Natural killer cell (primary cell): ENCODE data around the gene POLA2. TPM values are rescaled to one million over a fixed set of nuclear protein-coding genes. Genes with fewer than 3 reads are reported as not detected.

Experiments used
- ATAC-seq, 3 donors: fragments of 150-1000 bp in 2 of 3; fragments of 200-7000 bp in 1 of 3; cut with Tn5 transposase; 1 replicate in 1 of 3; 2 replicates in 2 of 3; pipeline ENCODE4 v1.10.0; 2021; ENCODE audit warnings: mild to moderate bottlenecking in 2 of 3, moderate library complexity in 2 of 3
- DNase-seq, 2 donors: peaks; one replicate each; pipeline versions ENCODE4 v3.0.0 to v3.0.0-alpha.2; 2013 to 2021; ENCODE audit warnings: mixed read lengths in 1 of 2
- H3K27ac ChIP-seq: one replicate; pipeline ENCODE4 v1.5.1; 2013; ENCODE audit warnings: mild to moderate bottlenecking, low read length
- H3K27me3 ChIP-seq: one replicate; pipeline ENCODE4 v1.6.1; 2013; ENCODE audit warnings: low read length; ENCODE audit not compliant: control insufficient read depth, insufficient read depth
- H3K36me3 ChIP-seq: one replicate; pipeline ENCODE4 v1.6.1; 2013; ENCODE audit warnings: low read length; ENCODE audit not compliant: control insufficient read depth, insufficient read depth
- H3K4me1 ChIP-seq: one replicate; pipeline ENCODE4 v1.6.1; 2013; ENCODE audit warnings: low read length; ENCODE audit not compliant: control insufficient read depth, insufficient read depth
- H3K4me3 ChIP-seq: one replicate; pipeline ENCODE4 v1.5.1; 2013; ENCODE audit warnings: low read length
- H3K9me3 ChIP-seq: one replicate; pipeline ENCODE4 v1.6.1; 2013; ENCODE audit warnings: low read length; ENCODE audit not compliant: control insufficient read depth, insufficient read depth
- H3K27ac Mint-ChIP-seq, 2 donors: one replicate each; pipeline ENCODE4 v1.8.0; 2022; ENCODE audit warnings: mild to moderate bottlenecking in 2 of 2, mixed read lengths in 2 of 2, moderate library complexity in 1 of 2
- H3K27me3 Mint-ChIP-seq, 2 donors: one replicate each; pipeline ENCODE4 v1.8.0; 2022; ENCODE audit warnings: low read depth in 2 of 2, mixed read lengths in 2 of 2
- H3K36me3 Mint-ChIP-seq: one replicate; pipeline ENCODE4 v1.8.0; 2022; ENCODE audit warnings: mixed read lengths
- H3K4me1 Mint-ChIP-seq, 2 donors: one replicate each; pipeline ENCODE4 v1.8.0; 2022; ENCODE audit warnings: mixed read lengths in 2 of 2
- H3K4me3 Mint-ChIP-seq: one replicate; pipeline ENCODE4 v1.8.0; 2022; ENCODE audit warnings: mild to moderate bottlenecking, moderate library complexity, mixed read lengths
- H3K9me3 Mint-ChIP-seq, 2 donors: one replicate each; pipeline ENCODE4 v1.8.0; 2022; ENCODE audit warnings: mixed read lengths in 2 of 2
- CTCF ChIP-seq: fragments of 200-600 bp; IDR thresholded peaks from one replicate; pipeline ENCODE4 v1.8.0; 2022; ENCODE audit warnings: antibody characterized with exemption
- WGBS: methylation state at CpG from one replicate; pipeline ENCODE4 v1.1.7; 2013; ENCODE audit warnings: missing lambda C conversion rate; ENCODE audit not compliant: insufficient coverage; 5-methylcytosine and 5-hydroxymethylcytosine counted together
- intact Hi-C: fragments of 100-400 bp; cut with micrococcal nuclease; formaldehyde crosslinking; loops from one replicate; pipeline ENCODE4 v1.14.2; 2022
- total RNA-seq, 4 donors: library from RNA; stranded (reverse); fragments of 120-200 nt in 1 of 4; gene quantifications; one replicate each; pipeline versions ENCODE4 v1.2.3 to v1.2.4, GENCODE V29; 2013 to 2022

POLA2 gene
- total RNA-seq, 3 donors from 2014 or later (not counting 1 experiment from before 2014, with no cell fraction given): 21.2 to 24.2 (median 22.7) TPM

- H3K4me1 ChIP-seq: peaks cover 9% of the 10 kb centered on the region
- no peak overlapping the region for H3K27ac ChIP-seq
- Mint-ChIP-seq H3K9me3 (no peaks in the 10 kb centered on the region), H3K27me3 (no peaks in the 10 kb centered on the region), H3K27ac (peak overlapping the region; percentile 65 to 98), H3K36me3 (no peaks in the 10 kb centered on the region), H3K4me1 (peaks cover 40 to 41% of the 10 kb centered on the region in 2 donors), H3K4me3 (peak overlapping the region; percentile 100)
- intact Hi-C loops: loop anchor here (5.0 to 10.0 kb wide), 2 partner anchors 132 to 490 kb away; partner anchors contain the start of gene CDC42BPG
- H3K4me3 ChIP-seq: peak overlapping the region; percentile 86
- no peaks in the 10 kb centered on the region for H3K9me3 ChIP-seq
- ATAC-seq: no peak
- WGBS: 29% methylated on average over 5 of the region's 5 CpGs
- TF ChIP-seq CTCF: no peak
- no peaks in the 10 kb centered on the region for H3K27me3 ChIP-seq
- peaks cover 12% of the 10 kb centered on the region for H3K36me3 ChIP-seq
- DNase-seq: peak in 1 of 2 donors; percentile 21
These were observed 73.0 kb downstream of the POLA2 start for GRCh38 chr11:65334696-65335295.

DNA sequence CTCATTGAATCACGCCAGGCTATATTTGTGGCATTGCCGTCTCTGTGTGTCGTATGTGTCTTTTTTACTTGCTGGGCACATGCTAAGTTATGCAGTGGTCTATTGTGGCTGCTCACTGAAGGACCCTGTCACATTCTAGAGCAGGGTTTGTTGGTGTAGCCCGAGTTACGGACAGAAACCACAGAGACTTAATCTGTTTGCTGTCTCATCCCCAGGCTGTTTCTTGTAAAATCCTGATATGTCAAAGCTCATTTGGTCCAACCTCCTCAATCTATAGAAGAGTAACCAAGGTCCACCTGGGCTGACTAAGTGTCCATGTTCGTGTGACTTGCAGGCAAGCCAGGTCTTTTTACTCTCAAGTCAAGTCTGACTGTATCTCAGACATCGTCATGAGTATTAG is 76.9 kb downstream of the POLA2 start:
- Histone ChIP-seq H3K36me3 (peaks cover 43% of the 10 kb centered on the region), H3K27ac (no peak overlapping the region), H3K9me3 (no peaks in the 10 kb centered on the region), H3K4me3 (no peak overlapping the region), H3K4me1 (peaks cover 9% of the 10 kb centered on the region), H3K27me3 (no peaks in the 10 kb centered on the region)
- Mint-ChIP-seq H3K27me3 (no peaks in the 10 kb centered on the region), H3K4me3 (no peak overlapping the region), H3K27ac (peak overlapping the region; percentile 5 to 21), H3K4me1 (peaks cover 41 to 42% of the 10 kb centered on the region in 2 donors), H3K36me3 (no peaks in the 10 kb centered on the region), H3K9me3 (no peaks in the 10 kb centered on the region)
- DNase-seq (no peak), ATAC-seq (no peak)
- intact Hi-C loops: loop anchor here (10.0 kb wide), 1 partner anchor 494 kb away; the partner anchor contains the start of gene CDC42BPG
- no peak for TF ChIP-seq CTCF
- WGBS: 79% methylated on average over 7 of the region's 7 CpGs

- WGBS: 98% methylated on average over 11 of the region's 11 CpGs
- ATAC-seq (no peak), DNase-seq (no peak)
- peaks cover 59% of the 10 kb centered on the region for H3K36me3 ChIP-seq
- Mint-ChIP-seq H3K27me3 (no peaks in the 10 kb centered on the region), H3K4me1 (peaks cover 30 to 34% of the 10 kb centered on the region in 2 donors), H3K9me3 (no peaks in the 10 kb centered on the region), H3K4me3 (no peak overlapping the region), H3K27ac (peak overlapping the region in 1 of 2 donors; percentile 25), H3K36me3 (peaks cover 8% of the 10 kb centered on the region)
- no peak overlapping the region for H3K27ac ChIP-seq
- H3K4me1 ChIP-seq: no peaks in the 10 kb centered on the region
- no peaks in the 10 kb centered on the region for H3K27me3 ChIP-seq
- H3K9me3 ChIP-seq: no peaks in the 10 kb centered on the region
- TF ChIP-seq CTCF: no peak
- intact Hi-C loops: no loop called here
- H3K4me3 ChIP-seq: no peak overlapping the region
These were observed 78.5 kb downstream of the POLA2 start for GRCh38 chr11:65340226-65340625.

DNA sequence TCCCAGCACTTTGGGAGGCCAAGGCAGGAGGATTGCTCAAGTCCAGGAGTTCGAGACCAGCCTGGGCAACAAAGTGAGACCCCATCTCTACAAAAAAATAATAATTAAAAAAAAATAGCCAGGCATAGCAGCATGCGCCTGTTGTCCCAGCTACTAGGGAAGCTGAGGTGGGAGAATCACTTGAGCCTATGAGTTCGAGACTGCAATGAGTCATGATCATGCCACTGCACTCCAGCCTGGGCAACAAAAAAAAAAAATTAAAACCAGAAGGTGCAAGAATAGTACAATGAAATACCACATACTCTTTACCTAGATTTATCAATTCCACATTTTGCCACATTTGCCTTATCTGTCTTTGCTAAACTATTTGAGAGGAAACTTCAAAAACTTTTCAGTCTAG is 80.1 kb downstream of the POLA2 start:
- peaks cover 72% of the 10 kb centered on the region for H3K36me3 ChIP-seq
- H3K27ac ChIP-seq: no peak overlapping the region
- intact Hi-C loops: no loop called here
- no peaks in the 10 kb centered on the region for H3K27me3 Mint-ChIP-seq
- WGBS: 100% methylated on average over 2 of the region's 3 CpGs
- H3K36me3 Mint-ChIP-seq: peaks cover 16% of the 10 kb centered on the region
- TF ChIP-seq CTCF: no peak
- H3K9me3 ChIP-seq: no peaks in the 10 kb centered on the region
- no peak overlapping the region for H3K27ac Mint-ChIP-seq
- no peak for ATAC-seq
- H3K9me3 Mint-ChIP-seq: no peaks in the 10 kb centered on the region
- peaks cover 24 to 28% of the 10 kb centered on the region in 2 donors for H3K4me1 Mint-ChIP-seq
- H3K4me1 ChIP-seq: no peaks in the 10 kb centered on the region
- no peak for DNase-seq
- no peaks in the 10 kb centered on the region for H3K27me3 ChIP-seq
- no peak overlapping the region for H3K4me3 ChIP-seq
- no peak overlapping the region for H3K4me3 Mint-ChIP-seq
